OCI-LY1 (cell line): ENCODE measurements around the gene EPB41L4A.

ENCODE experiments used
- CTCF ChIP-seq: fragments of 200-600 bp; sonication (generic), shearing (Covaris generic); IDR thresholded peaks from 2 replicates; pipeline ENCODE4 v1.5.1; 2017; ENCODE audit warnings: mild to moderate bottlenecking, antibody characterized with exemption, low read length, moderate library complexity, mixed read lengths
- EZH2 ChIP-seq: fragments of 200-600 bp; sonication (generic), shearing (Covaris generic); IDR thresholded peaks from 2 replicates; pipeline ENCODE4 v1.8.0; 2017; ENCODE audit warnings: borderline replicate concordance, mixed run types, mild to moderate bottlenecking, antibody characterized with exemption, low read length, moderate library complexity, mixed read lengths

- no peak for TF ChIP-seq CTCF
- TF ChIP-seq EZH2, result no peak
These were observed 140.0 kb downstream of the EPB41L4A start for GRCh38 chr5:112279082-112279481.
